ENCODE measurements around the gene PPARG. TPM values are rescaled to one million over a fixed set of nuclear protein-coding genes. Genes with fewer than 3 reads are reported as not detected.
A peak's percentile ranks its signal among the peaks of the same experiment; 100 is the strongest.

The PPARG gene
- total and polyA plus RNA-seq, 2 of the 13 experiments (the other 11 are each of a cell fraction or from before 2014, with no cell fraction given): 13.9 to 58.3 TPM

DNA sequence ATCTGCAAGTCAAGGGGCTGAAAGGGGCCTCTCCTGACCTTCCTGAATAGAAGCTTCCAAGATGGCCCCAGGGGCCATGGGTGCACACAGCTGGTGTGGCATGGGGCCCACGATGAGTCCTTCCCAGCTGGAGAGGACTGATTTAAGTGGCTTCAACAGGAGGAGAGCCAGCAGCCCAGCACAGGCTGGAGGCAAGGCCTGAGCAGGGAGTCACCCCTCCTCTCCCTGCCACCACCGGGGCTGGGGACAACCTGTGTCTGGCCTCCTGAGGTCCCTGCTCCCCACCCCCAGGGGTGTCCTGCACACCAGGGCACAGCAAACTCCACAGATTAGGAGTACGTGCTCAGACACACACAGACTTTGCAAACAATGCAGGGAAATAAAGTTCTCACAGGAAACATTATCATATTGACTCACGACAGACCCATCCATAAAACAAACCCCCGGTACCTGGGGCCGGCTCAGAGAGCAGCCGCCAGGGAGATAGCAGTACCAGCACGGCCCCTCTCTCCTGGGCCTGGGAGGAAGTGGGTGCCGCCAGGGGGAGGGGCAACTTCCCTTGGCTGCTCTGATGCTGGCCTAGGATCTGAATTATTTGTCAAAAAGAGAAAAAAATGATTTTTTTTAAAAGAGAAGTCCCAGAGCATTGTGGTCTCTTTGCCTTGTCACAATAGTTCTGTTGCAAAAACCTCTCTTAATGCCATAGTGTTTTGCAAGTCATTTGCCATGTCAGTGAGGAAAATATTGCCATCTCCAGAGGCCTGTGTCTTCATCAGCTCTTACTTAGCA is 173.5 kb downstream of the PPARG start (continued):
- TF ChIP-seq NCOA1 (CRISPR knock-in tag; IDR thresholded peaks at IDR 0.05) (0 out of 2 replicates have a peak, but pooled peaks have one; percentile 34), NPAS2 (CRISPR knock-in tag; IDR thresholded peaks at IDR 0.05; ENCODE audit: borderline replicate concordance) (no peak), ZBTB1 (CRISPR knock-in tag; IDR thresholded peaks at IDR 0.05; ENCODE audit: borderline replicate concordance) (no peak), GATA4 (IDR thresholded peaks at IDR 0.05; ENCODE audit: borderline replicate concordance, low read depth) (peak; percentile 74; the same call in 1 of the 2 replicates), SPEN (CRISPR knock-in tag; IDR thresholded peaks at IDR 0.05; ENCODE audit: low read depth) (peak; percentile 68; the same call in 1 of the 2 replicates), SALL1 (CRISPR knock-in tag; IDR thresholded peaks at IDR 0.05) (peak; percentile 94), FOXK1 (CRISPR knock-in tag; IDR thresholded peaks at IDR 0.05; ENCODE audit: borderline replicate concordance, low read depth) (0 out of 2 replicates have a peak, but pooled peaks have one; percentile 9), MEF2D (CRISPR knock-in tag; IDR thresholded peaks at IDR 0.05) (peak; percentile 47), ZSCAN12 (CRISPR knock-in tag; IDR thresholded peaks at IDR 0.05) (no peak), ZMYM4 (CRISPR knock-in tag; IDR thresholded peaks at IDR 0.05) (0 out of 2 replicates have a peak, but pooled peaks have one; percentile 48), EP300 (IDR thresholded peaks at IDR 0.05; ENCODE audit: low read depth in 2 of 2, low read length in 2 of 2) (peak in 1 of 2 experiments; percentile 65; a peak in 1 of 4 replicates), EP300 (CRISPR knock-in tag; IDR thresholded peaks at IDR 0.05; ENCODE audit: borderline replicate concordance) (0 out of 2 replicates have a peak, but pooled peaks have one; percentile 13), FOXA3 (CRISPR knock-in tag; IDR thresholded peaks at IDR 0.05) (peak; percentile 72; the same call in 1 of the 2 replicates), LCORL (IDR thresholded peaks at IDR 0.05) (no peak), LCORL (CRISPR knock-in tag; IDR thresholded peaks at IDR 0.05) (peak; percentile 84), ZNF543 (CRISPR knock-in tag; IDR thresholded peaks at IDR 0.05) (no peak), MTA1 (CRISPR knock-in tag; IDR thresholded peaks at IDR 0.05; ENCODE audit: borderline replicate concordance) (peak; percentile 44; the same call in 1 of the 2 replicates), STAG1 (CRISPR knock-in tag; IDR thresholded peaks at IDR 0.05) (no peak; the same call in 1 of the 2 replicates), TBX2 (CRISPR knock-in tag; IDR thresholded peaks at IDR 0.05; ENCODE audit: borderline replicate concordance) (peak; percentile 68), ZNF605 (CRISPR knock-in tag; IDR thresholded peaks at IDR 0.05) (peak; percentile 79; the same call in 1 of the 2 replicates), ZMYM2 (CRISPR knock-in tag; IDR thresholded peaks at IDR 0.05) (peak; percentile 57; the same call in 1 of the 2 replicates)
- TF ChIP-seq, protein P1, sequence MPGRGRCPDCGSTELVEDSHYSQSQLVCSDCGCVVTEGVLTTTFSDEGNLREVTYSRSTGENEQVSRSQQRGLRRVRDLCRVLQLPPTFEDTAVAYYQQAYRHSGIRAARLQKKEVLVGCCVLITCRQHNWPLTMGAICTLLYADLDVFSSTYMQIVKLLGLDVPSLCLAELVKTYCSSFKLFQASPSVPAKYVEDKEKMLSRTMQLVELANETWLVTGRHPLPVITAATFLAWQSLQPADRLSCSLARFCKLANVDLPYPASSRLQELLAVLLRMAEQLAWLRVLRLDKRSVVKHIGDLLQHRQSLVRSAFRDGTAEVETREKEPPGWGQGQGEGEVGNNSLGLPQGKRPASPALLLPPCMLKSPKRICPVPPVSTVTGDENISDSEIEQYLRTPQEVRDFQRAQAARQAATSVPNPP (CRISPR knock-in tag; IDR thresholded peaks at IDR 0.05): no peak
- TF ChIP-seq, protein P2, sequence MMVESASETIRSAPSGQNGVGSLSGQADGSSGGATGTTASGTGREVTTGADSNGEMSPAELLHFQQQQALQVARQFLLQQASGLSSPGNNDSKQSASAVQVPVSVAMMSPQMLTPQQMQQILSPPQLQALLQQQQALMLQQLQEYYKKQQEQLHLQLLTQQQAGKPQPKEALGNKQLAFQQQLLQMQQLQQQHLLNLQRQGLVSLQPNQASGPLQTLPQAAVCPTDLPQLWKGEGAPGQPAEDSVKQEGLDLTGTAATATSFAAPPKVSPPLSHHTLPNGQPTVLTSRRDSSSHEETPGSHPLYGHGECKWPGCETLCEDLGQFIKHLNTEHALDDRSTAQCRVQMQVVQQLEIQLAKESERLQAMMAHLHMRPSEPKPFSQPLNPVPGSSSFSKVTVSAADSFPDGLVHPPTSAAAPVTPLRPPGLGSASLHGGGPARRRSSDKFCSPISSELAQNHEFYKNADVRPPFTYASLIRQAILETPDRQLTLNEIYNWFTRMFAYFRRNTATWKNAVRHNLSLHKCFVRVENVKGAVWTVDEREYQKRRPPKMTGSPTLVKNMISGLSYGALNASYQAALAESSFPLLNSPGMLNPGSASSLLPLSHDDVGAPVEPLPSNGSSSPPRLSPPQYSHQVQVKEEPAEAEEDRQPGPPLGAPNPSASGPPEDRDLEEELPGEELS (CRISPR knock-in tag; IDR thresholded peaks at IDR 0.05): peak; percentile 59; the same call in 1 of the 2 replicates

Measured in HepG2 (cell line).